NCI-H524 treated with DMSO at 0.1 percent for 48 hours (cell line): Measurements from ENCODE around the gene SNX11.

ENCODE experiments used
- DNase-seq: peaks from one replicate; lab custom pipeline; 2025; lab: John Stamatoyannopoulos, UW

Gene SNX11

GRCh38 chr17:48095611-48096010 lies 12.0 kb upstream of the SNX11 start:
- no peak for DNase-seq

GRCh38 chr17:48100160-48100559 lies 7.4 kb upstream of the SNX11 start:
- no peak for DNase-seq

- no peak for DNase-seq
These were observed 7.0 kb upstream of the SNX11 start for GRCh38 chr17:48100591-48101011.

- peak; percentile 94 for DNase-seq
These were observed 6.4 kb upstream of the SNX11 start, which contains the start of gene CBX1 for GRCh38 chr17:48101012-48101720. CBX1 (minus strand) TSS chr17:48101478; CDS start chr17:48077004, 24,474 bp downstream.

GRCh38 chr17:48102043-48102750 lies 5.4 kb upstream of the SNX11 start:
- no peak for DNase-seq

- DNase-seq: no peak
These were observed 4.5 kb upstream of the SNX11 start for GRCh38 chr17:48102798-48103715.

- no peak for DNase-seq
These were observed 3.1 kb upstream of the SNX11 start for GRCh38 chr17:48104440-48104839.

GRCh38 chr17:48106802-48107136 lies 797 bp upstream of the SNX11 start:
- DNase-seq: no peak

- no peak for DNase-seq
These were observed 3.2 kb downstream of the SNX11 start for GRCh38 chr17:48110761-48111160.

GRCh38 chr17:48111937-48112241 lies 4.3 kb downstream of the SNX11 start:
- DNase-seq: no peak

GRCh38 chr17:48113201-48113676 lies 5.7 kb downstream of the SNX11 start:
- DNase-seq: no peak

- DNase-seq: no peak
These were observed 14.5 kb downstream of the SNX11 start for GRCh38 chr17:48121923-48122664.

GRCh38 chr17:48122665-48123045 lies 15.1 kb downstream of the SNX11 start:
- no peak for DNase-seq

GRCh38 chr17:48123111-48123510 lies 15.5 kb downstream of the SNX11 start:
- DNase-seq: peak; percentile 63

GRCh38 chr17:48123776-48124388 lies 16.3 kb downstream of the SNX11 start:
- no peak for DNase-seq

GRCh38 chr17:48125829-48126531 lies 18.4 kb downstream of the SNX11 start:
- no peak for DNase-seq

GRCh38 chr17:48126532-48126850 lies 18.9 kb downstream of the SNX11 start:
- no peak for DNase-seq

GRCh38 chr17:48127371-48128051 lies 19.9 kb downstream of the SNX11 start:
- DNase-seq: peak; percentile 62

GRCh38 chr17:48128400-48128799 lies 20.8 kb downstream of the SNX11 start:
- DNase-seq: peak; percentile 37

GRCh38 chr17:48129981-48130380 lies 22.4 kb downstream of the SNX11 start:
- peak; percentile 42 for DNase-seq
